DND-41 (cell line): ENCODE results near the gene ABCF2.

Experiments
- ATAC-seq: fragments of 200-7000 bp; cut with Tn5 transposase; 3 replicates; pipeline ENCODE4 v1.9.1; 2021; ENCODE audit warnings: low read depth; ENCODE audit not compliant: insufficient read depth
- DNase-seq: peaks from one replicate; pipeline ENCODE4 v3.0.0-alpha.2; 2020
- H2AFZ ChIP-seq: 2 replicates; pipeline ENCODE4 v1.6.0; 2012; ENCODE audit warnings: low read depth, low read length
- H3K27ac ChIP-seq: 2 replicates; pipeline ENCODE4 v1.5.1; 2012; ENCODE audit warnings: low read length, inconsistent platforms
- H3K27me3 ChIP-seq: fragments of 200-600 bp; sonication (generic); 2 replicates; pipeline ENCODE4 v1.6.0; 2012; ENCODE audit warnings: low read length, mild to moderate bottlenecking, inconsistent platforms; ENCODE audit not compliant: insufficient read depth, poor library complexity
- H3K36me3 ChIP-seq: 2 replicates; pipeline ENCODE4 v1.5.1; 2012; ENCODE audit warnings: low read length, inconsistent platforms; ENCODE audit not compliant: insufficient read depth
- H3K4me1 ChIP-seq: 2 replicates; pipeline ENCODE4 v1.5.1; 2012; ENCODE audit warnings: mild to moderate bottlenecking, low read length; ENCODE audit not compliant: insufficient read depth
- H3K4me2 ChIP-seq: 2 replicates; pipeline ENCODE4 v1.6.0; 2012; ENCODE audit warnings: mild to moderate bottlenecking, moderate library complexity, low read length, inconsistent platforms; ENCODE audit not compliant: insufficient read depth
- H3K4me3 ChIP-seq, 2 experiments: fragments of 200-600 bp in 1 of 2; shearing (Covaris generic) in 1 of 2; 2 replicates each; pipeline ENCODE4 v1.5.1; 2012 to 2016; ENCODE audit warnings: inconsistent platforms in 2 of 2, low read length in 2 of 2, mild to moderate bottlenecking in 2 of 2, low read depth in 1 of 2, moderate library complexity in 1 of 2
- H3K79me2 ChIP-seq: 2 replicates; pipeline ENCODE4 v1.6.0; 2012; ENCODE audit warnings: low read length, inconsistent platforms; ENCODE audit not compliant: insufficient read depth
- H3K9ac ChIP-seq: 2 replicates; pipeline ENCODE4 v1.6.0; 2012; ENCODE audit warnings: low read depth, mild to moderate bottlenecking, inconsistent platforms, low read length, moderate library complexity
- H3K9me3 ChIP-seq: 2 replicates; pipeline ENCODE4 v1.5.1; 2012; ENCODE audit warnings: low read length, moderate library complexity, mild to moderate bottlenecking, inconsistent platforms; ENCODE audit not compliant: insufficient read depth, severe bottlenecking
- H4K20me1 ChIP-seq: 2 replicates; pipeline ENCODE4 v1.6.0; 2012; ENCODE audit warnings: low read length; ENCODE audit not compliant: insufficient read depth
- CTCF ChIP-seq: IDR thresholded peaks from 2 replicates; pipeline ENCODE4 v1.5.1; 2012; ENCODE audit warnings: borderline replicate concordance, low read length, moderate library complexity, mild to moderate bottlenecking; ENCODE audit not compliant: poor library complexity, severe bottlenecking; ENCODE audit errors: extremely low read depth
- EZH2 ChIP-seq: IDR thresholded peaks from 3 replicates; pipeline ENCODE4 v1.6.1; 2012; ENCODE audit warnings: borderline replicate concordance, low read depth, mild to moderate bottlenecking, moderate library complexity, low read length, inconsistent platforms; ENCODE audit not compliant: severe bottlenecking

The ABCF2 gene

DNA sequence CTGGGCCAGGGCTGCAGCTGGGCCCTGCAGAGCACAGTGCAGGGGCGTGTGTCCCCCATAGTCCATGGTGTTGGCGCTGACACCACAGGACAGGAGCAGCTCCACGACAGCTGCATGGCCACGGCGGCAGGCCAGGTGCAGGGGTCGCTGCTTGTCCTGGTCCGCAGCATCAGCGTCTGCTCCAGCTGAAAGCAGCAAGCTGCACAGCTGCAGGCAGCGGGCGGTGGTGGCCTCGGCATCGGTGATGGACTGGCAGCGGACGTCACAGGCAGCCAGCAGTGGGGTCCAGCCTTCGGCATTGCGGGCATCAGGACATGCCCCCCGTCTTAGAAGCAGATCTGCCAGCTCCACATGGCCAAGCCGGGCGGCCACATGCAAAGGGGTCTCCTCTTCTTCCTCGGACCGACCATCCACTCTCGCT is 46.0 kb downstream of the ABCF2 start:
- ATAC-seq: no peak
- peaks cover 16% of the 10 kb centered on the region for H3K27me3 ChIP-seq

GRCh38 chr7:151179946-151180345 is 47.1 kb downstream of the ABCF2 start:
- no peaks in the 10 kb centered on the region for H3K36me3 ChIP-seq
- H3K4me1 ChIP-seq: no peaks in the 10 kb centered on the region
- H3K4me3 ChIP-seq: no peak overlapping the region
- no peak overlapping the region for H3K4me2 ChIP-seq
- H3K9me3 ChIP-seq: no peaks in the 10 kb centered on the region
- H2AFZ ChIP-seq: no peak overlapping the region
- H3K79me2 ChIP-seq: no peaks in the 10 kb centered on the region
- ATAC-seq: no peak
- no peak for DNase-seq
- TF ChIP-seq EZH2 (no peak), CTCF (no peak)
- H4K20me1 ChIP-seq: 0 out of 2 replicates have a peak, but pooled peaks cover 6% of the 10 kb centered on the region
- no peak overlapping the region for H3K9ac ChIP-seq
- H3K27ac ChIP-seq: no peak overlapping the region
- H3K27me3 ChIP-seq: peaks cover 16% of the 10 kb centered on the region

More for the DNA sequence above, 46.0 kb downstream of the ABCF2 start:
- H4K20me1 ChIP-seq: 0 out of 2 replicates have a peak, but pooled peaks cover 6% of the 10 kb centered on the region
- DNase-seq: no peak
- H3K4me2 ChIP-seq: no peak overlapping the region
- H3K79me2 ChIP-seq: no peaks in the 10 kb centered on the region
- H3K9ac ChIP-seq: no peak overlapping the region
- H2AFZ ChIP-seq: no peak overlapping the region
- H3K9me3 ChIP-seq: no peaks in the 10 kb centered on the region
- H3K36me3 ChIP-seq: no peaks in the 10 kb centered on the region
- no peak overlapping the region for H3K4me3 ChIP-seq
- TF ChIP-seq EZH2: no peak
- TF ChIP-seq CTCF: no peak
- no peaks in the 10 kb centered on the region for H3K4me1 ChIP-seq
- H3K27ac ChIP-seq: no peak overlapping the region

DNA sequence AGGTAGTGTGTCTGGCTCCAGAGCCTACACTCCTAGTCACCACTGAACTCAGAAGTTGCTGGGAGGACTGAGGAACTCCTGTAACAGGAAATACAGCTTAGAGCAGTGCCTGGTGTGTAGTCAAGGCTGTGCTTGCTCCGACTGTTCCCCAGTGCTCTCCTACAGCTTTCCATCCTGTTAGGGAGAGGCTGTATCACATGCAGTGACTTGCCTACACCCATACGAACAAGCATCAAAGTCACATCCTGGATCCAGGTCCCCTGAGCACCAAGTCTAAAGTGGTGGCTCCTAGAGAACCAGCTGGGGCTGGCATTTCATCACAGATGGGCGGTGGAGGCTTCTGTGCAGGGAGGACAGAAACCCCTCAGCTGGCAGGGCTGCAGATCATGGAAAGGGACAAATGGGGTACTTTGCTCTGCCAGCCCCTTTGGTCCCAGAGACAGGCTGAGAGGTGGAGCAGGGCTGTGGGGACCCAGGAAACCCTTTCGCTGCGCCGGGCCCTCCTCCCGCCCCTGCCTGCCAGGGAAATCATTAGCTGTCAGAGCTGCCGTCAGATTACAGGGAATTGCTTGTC is 47.6 kb downstream of the ABCF2 start:
- Histone ChIP-seq H3K9me3 (no peaks in the 10 kb centered on the region), H3K27me3 (peaks cover 16% of the 10 kb centered on the region), H3K27ac (no peak overlapping the region), H2AFZ (no peak overlapping the region), H4K20me1 (0 out of 2 replicates have a peak, but pooled peaks cover 6% of the 10 kb centered on the region), H3K4me2 (no peak overlapping the region), H3K4me3 (no peak overlapping the region), H3K79me2 (no peaks in the 10 kb centered on the region), H3K36me3 (no peaks in the 10 kb centered on the region), H3K4me1 (no peaks in the 10 kb centered on the region), H3K9ac (no peak overlapping the region)
- DNase-seq (no peak), ATAC-seq (no peak)
- no peak for TF ChIP-seq EZH2
- no peak for TF ChIP-seq CTCF

DNA sequence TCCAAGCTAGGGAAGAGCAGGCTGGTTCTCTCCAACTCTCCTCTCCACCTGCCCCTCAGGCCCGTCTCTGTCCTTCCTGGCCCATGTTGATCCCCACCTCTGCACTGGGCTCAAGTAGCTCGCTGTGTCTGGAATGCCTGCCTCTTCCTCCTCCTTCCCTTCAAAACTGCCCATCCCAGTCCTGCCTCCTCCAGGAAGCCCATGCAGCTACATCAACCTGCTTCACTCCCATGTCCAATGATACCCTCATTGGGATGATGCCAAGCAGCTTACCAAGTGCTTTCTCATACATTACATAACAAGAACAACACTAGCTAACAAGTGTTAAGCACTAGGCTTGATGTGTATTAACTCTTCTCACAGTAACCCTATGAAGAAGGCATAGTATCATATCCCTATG is 48.2 kb downstream of the ABCF2 start:
- Histone ChIP-seq H3K4me3 (no peak overlapping the region), H3K9ac (no peak overlapping the region), H3K27ac (no peak overlapping the region), H3K9me3 (no peaks in the 10 kb centered on the region), H2AFZ (no peak overlapping the region), H3K4me2 (no peak overlapping the region), H3K36me3 (no peaks in the 10 kb centered on the region), H3K4me1 (no peaks in the 10 kb centered on the region), H3K79me2 (no peaks in the 10 kb centered on the region), H3K27me3 (peaks cover 16% of the 10 kb centered on the region), H4K20me1 (0 out of 2 replicates have a peak, but pooled peaks cover 6% of the 10 kb centered on the region)
- ATAC-seq (no peak), DNase-seq (no peak)
- TF ChIP-seq EZH2 (no peak), CTCF (no peak)
